ENCODE measurements around the gene PRKAG2.

Gene PRKAG2

GRCh38 chr7:151839451-151839921, 37.4 kb downstream of the PRKAG2 start:
- no peak for DNase-seq
- TF ChIP-seq GATA1 (IDR thresholded peaks at IDR 0.05; ENCODE audit: low read depth, low read length) = no peak

GRCh38 chr7:151838861-151839381, 38.0 kb downstream of the PRKAG2 start:
- TF ChIP-seq POLR2A (IDR thresholded peaks at IDR 0.05; ENCODE audit: low read length) (no peak), GATA1 (IDR thresholded peaks at IDR 0.05; ENCODE audit: low read depth, low read length) (no peak)

GRCh38 chr7:151838072-151838471, 38.8 kb downstream of the PRKAG2 start:
- TF ChIP-seq GATA1 (IDR thresholded peaks at IDR 0.05; ENCODE audit: low read depth, low read length) = no peak
- TF ChIP-seq POLR2A (IDR thresholded peaks at IDR 0.05; ENCODE audit: low read length) = no peak
- no peak for DNase-seq

More at GRCh38 chr7:151838861-151839381, 38.0 kb downstream of the PRKAG2 start:
- no peak for DNase-seq

- TF ChIP-seq GATA1 (IDR thresholded peaks at IDR 0.05; ENCODE audit: low read depth, low read length) (no peak), POLR2A (IDR thresholded peaks at IDR 0.05; ENCODE audit: low read length) (no peak)
- DNase-seq = no peak
Measured at GRCh38 chr7:151837285-151838042, 39.5 kb downstream of the PRKAG2 start.

GRCh38 chr7:151836927-151837205, 40.0 kb downstream of the PRKAG2 start:
- TF ChIP-seq GATA1 (IDR thresholded peaks at IDR 0.05; ENCODE audit: low read depth, low read length) (no peak), POLR2A (IDR thresholded peaks at IDR 0.05; ENCODE audit: low read length) (no peak)
- DNase-seq = no peak

GRCh38 chr7:151836191-151836926, 40.6 kb downstream of the PRKAG2 start:
- no peak for DNase-seq
- TF ChIP-seq POLR2A (IDR thresholded peaks at IDR 0.05; ENCODE audit: low read length) = no peak
- no peak for TF ChIP-seq GATA1 (IDR thresholded peaks at IDR 0.05; ENCODE audit: low read depth, low read length)

- TF ChIP-seq GATA1 (IDR thresholded peaks at IDR 0.05; ENCODE audit: low read depth, low read length) (no peak), POLR2A (IDR thresholded peaks at IDR 0.05; ENCODE audit: low read length) (no peak)
- DNase-seq = no peak
Measured at GRCh38 chr7:151835636-151836035, 41.3 kb downstream of the PRKAG2 start.

- TF ChIP-seq POLR2A (IDR thresholded peaks at IDR 0.05; ENCODE audit: low read length) (no peak), GATA1 (IDR thresholded peaks at IDR 0.05; ENCODE audit: low read depth, low read length) (no peak)
- no peak for DNase-seq
Measured at GRCh38 chr7:151834271-151835035, 42.5 kb downstream of the PRKAG2 start.

- no peak for DNase-seq
- TF ChIP-seq POLR2A (IDR thresholded peaks at IDR 0.05; ENCODE audit: low read length) = no peak
- TF ChIP-seq GATA1 (IDR thresholded peaks at IDR 0.05; ENCODE audit: low read depth, low read length) = no peak
Measured at GRCh38 chr7:151833691-151834090, 43.2 kb downstream of the PRKAG2 start.

GRCh38 chr7:151833213-151833651, 43.7 kb downstream of the PRKAG2 start:
- no peak for DNase-seq
- TF ChIP-seq GATA1 (IDR thresholded peaks at IDR 0.05; ENCODE audit: low read depth, low read length) (no peak), POLR2A (IDR thresholded peaks at IDR 0.05; ENCODE audit: low read length) (no peak)

- DNase-seq = no peak
- TF ChIP-seq GATA1 (IDR thresholded peaks at IDR 0.05; ENCODE audit: low read depth, low read length) (no peak), POLR2A (IDR thresholded peaks at IDR 0.05; ENCODE audit: low read length) (no peak)
Measured at GRCh38 chr7:151832656-151833055, 44.3 kb downstream of the PRKAG2 start.

GRCh38 chr7:151832138-151832537, 44.8 kb downstream of the PRKAG2 start:
- no peak for TF ChIP-seq POLR2A (IDR thresholded peaks at IDR 0.05; ENCODE audit: low read length)
- no peak for TF ChIP-seq GATA1 (IDR thresholded peaks at IDR 0.05; ENCODE audit: low read depth, low read length)

GRCh38 chr7:151831606-151832005, 45.3 kb downstream of the PRKAG2 start:
- TF ChIP-seq POLR2A (IDR thresholded peaks at IDR 0.05; ENCODE audit: low read length) = no peak
- no peak for TF ChIP-seq GATA1 (IDR thresholded peaks at IDR 0.05; ENCODE audit: low read depth, low read length)
- no peak for DNase-seq

More at GRCh38 chr7:151832138-151832537, 44.8 kb downstream of the PRKAG2 start:
- no peak for DNase-seq
